K562 (cell line): ENCODE measurements around the gene TEX52. TPM values are rescaled to one million over a fixed set of nuclear protein-coding genes. Genes with fewer than 3 reads are reported as not detected.

Experiments used
- EP400 ChIP-seq: fragments of 450-650 bp; IDR thresholded peaks from 2 replicates; pipeline ENCODE4 v1.6.1; 2017; ENCODE audit warnings: antibody characterized with exemption, mild to moderate bottlenecking, moderate library complexity
- FIP1L1 ChIP-seq: fragments of 200-400 bp; formaldehyde crosslinking; IDR thresholded peaks from 2 replicates; pipeline ENCODE4 v1.6.1; 2018; ENCODE audit warnings: mild to moderate bottlenecking, low read depth, low read length; ENCODE audit not compliant: poor library complexity, severe bottlenecking
- NFRKB ChIP-seq: fragments of 450-650 bp; IDR thresholded peaks from 2 replicates; pipeline ENCODE4 v1.6.1; 2016; ENCODE audit warnings: low read depth
- NR4A1 ChIP-seq, 2 experiments: fragments of 250-450 bp in 1 of 2; fragments of 450-650 bp in 1 of 2; sonication (Bioruptor Pico) in 1 of 2; IDR thresholded peaks; 2 replicates each; pipeline versions ENCODE4 v1.4.0 to v1.6.1; 2016 to 2020; ENCODE audit warnings: mild to moderate bottlenecking in 2 of 2, missing compliant biosample characterization in 1 of 2, missing genetic modification characterization in 1 of 2, moderate library complexity in 1 of 2
- POLR2A ChIP-seq: fragments of 450-650 bp; conservative IDR thresholded peaks from 2 replicates; pipeline ENCODE4 v1.6.1; 2016
- SMAD4 ChIP-seq: fragments of 250-450 bp; sonication (Bioruptor Pico); conservative IDR thresholded peaks from 2 replicates; pipeline ENCODE4 v1.8.0; 2021; ENCODE audit warnings: inconsistent platforms, mild to moderate bottlenecking, moderate library complexity
- TBP ChIP-seq: optimal IDR thresholded peaks from 2 replicates; pipeline ENCODE3; 2011; ENCODE audit warnings: low read depth, low read length, improper control_type of control experiment
- ZFX ChIP-seq: sonication (generic); formaldehyde crosslinking; IDR thresholded peaks from 2 replicates; pipeline ENCODE4 v1.8.0; 2022; ENCODE audit warnings: mild to moderate bottlenecking, missing genetic modification reagents, moderate library complexity
- ZNF589 ChIP-seq: fragments of 200-800 bp; sonication (Bioruptor generic); IDR thresholded peaks from 2 replicates; pipeline ENCODE4 v1.6.1; 2016; ENCODE audit warnings: low read depth, missing genetic modification characterization, missing compliant biosample characterization
- polyA plus RNA-seq, 8 experiments: library from polyadenylated mRNA; depleted of rRNA in 4 of 8; stranded (reverse) in 5 of 8; unstranded in 3 of 8; fragments of >200 nt; fragmentation: Nextera tagmentation in 2 of 8; fragmentation: Illumina TruSeq in 1 of 8; extraction: Ambion mirVana in 2 of 8; extraction: Trizol in 1 of 8; gene quantifications; 2 replicates each; pipeline versions ENCODE4 v1.2.1 to v1.2.3, GENCODE V29; 2011 to 2014; ENCODE audit warnings: inconsistent platforms in 1 of 8, missing spikeins in 1 of 8
- total RNA-seq, 7 experiments: library from RNA; depleted of rRNA in 6 of 7; stranded (reverse); fragments of >200 nt in 6 of 7; fragmentation: Illumina TruSeq in 2 of 7; extraction: Trizol in 2 of 7; gene quantifications; 2 replicates each; pipeline versions ENCODE4 v1.2.1 to v1.2.3, GENCODE V29; 2011 to 2021; ENCODE audit warnings: low replicate concordance in 1 of 7
- TF ChIP-seq, protein P1 (sequence below): fragments of 250-450 bp; sonication (Bioruptor Pico); IDR thresholded peaks from 2 replicates; pipeline ENCODE4 v1.6.1; 2021; ENCODE audit warnings: mild to moderate bottlenecking
- TF ChIP-seq, protein P2 (sequence below): fragments of 250-450 bp; sonication (Bioruptor Pico); IDR thresholded peaks from 2 replicates; pipeline ENCODE4 v1.8.0; 2022; ENCODE audit warnings: inconsistent platforms
- TF ChIP-seq, protein P3 (sequence below): fragments of 450-650 bp; IDR thresholded peaks from 2 replicates; pipeline ENCODE4 v1.6.1; 2016; ENCODE audit warnings: mild to moderate bottlenecking, moderate library complexity

Gene TEX52
- total and polyA plus RNA-seq, 9 of the 15 experiments (the other 6 are each of a cell fraction or from before 2014, with no cell fraction given): not detected

DNA sequence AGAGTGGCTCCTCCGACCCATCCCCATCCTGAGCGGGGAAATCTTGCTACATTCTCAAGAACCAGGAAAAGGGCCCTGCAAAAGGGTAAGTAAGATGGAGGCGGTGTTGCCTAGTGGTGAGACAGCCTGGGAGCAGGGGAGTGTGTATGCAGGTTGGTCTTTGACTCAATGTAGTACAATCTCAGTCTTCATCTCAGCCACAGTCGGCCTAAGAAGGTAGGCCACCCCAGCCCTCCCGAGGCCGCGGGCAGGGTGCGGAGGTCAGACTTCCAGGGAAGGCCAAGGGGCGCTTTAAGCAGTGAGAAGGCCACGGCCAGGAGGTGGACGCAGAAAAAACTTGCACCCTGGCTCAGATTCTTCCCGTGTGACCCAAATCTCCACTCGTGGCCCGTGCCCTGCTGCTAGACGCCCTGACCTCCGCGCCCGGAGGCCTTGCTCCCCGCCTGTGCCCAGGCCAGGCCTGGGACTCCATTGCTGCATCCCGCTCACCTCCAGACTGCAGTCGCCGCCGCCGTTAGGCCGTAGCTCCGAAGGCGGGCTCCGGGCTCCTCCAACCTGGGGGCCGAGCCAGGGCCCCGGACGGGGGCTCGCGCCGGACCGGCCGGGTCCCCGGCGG, 19.7 kb upstream of the TEX52 start (continued):
- TF ChIP-seq NFRKB (peak; percentile 62; the same call in 1 of the 2 replicates), SMAD4 (CRISPR knock-in tag) (peak; percentile 49; the same call in 1 of the 2 replicates), NR4A1 (CRISPR knock-in tag; IDR thresholded peaks at IDR 0.05) (no peak), NR4A1 (tag; IDR thresholded peaks at IDR 0.05) (peak; percentile 81), FIP1L1 (peak; percentile 48), POLR2A (no peak), TBP (peak; percentile 20), ZNF589 (CRISPR knock-in tag) (0 out of 2 replicates have a peak, but pooled peaks have one; percentile 22), EP400 (0 out of 2 replicates have a peak, but pooled peaks have one; percentile 3), ZFX (CRISPR knock-in tag) (peak; percentile 69)
- TF ChIP-seq, protein P1, sequence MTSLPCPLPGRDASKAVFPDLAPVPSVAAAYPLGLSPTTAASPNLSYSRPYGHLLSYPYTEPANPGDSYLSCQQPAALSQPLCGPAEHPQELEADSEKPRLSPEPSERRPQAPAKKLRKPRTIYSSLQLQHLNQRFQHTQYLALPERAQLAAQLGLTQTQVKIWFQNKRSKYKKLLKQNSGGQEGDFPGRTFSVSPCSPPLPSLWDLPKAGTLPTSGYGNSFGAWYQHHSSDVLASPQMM (CRISPR knock-in tag): no peak
- TF ChIP-seq, protein P2, sequence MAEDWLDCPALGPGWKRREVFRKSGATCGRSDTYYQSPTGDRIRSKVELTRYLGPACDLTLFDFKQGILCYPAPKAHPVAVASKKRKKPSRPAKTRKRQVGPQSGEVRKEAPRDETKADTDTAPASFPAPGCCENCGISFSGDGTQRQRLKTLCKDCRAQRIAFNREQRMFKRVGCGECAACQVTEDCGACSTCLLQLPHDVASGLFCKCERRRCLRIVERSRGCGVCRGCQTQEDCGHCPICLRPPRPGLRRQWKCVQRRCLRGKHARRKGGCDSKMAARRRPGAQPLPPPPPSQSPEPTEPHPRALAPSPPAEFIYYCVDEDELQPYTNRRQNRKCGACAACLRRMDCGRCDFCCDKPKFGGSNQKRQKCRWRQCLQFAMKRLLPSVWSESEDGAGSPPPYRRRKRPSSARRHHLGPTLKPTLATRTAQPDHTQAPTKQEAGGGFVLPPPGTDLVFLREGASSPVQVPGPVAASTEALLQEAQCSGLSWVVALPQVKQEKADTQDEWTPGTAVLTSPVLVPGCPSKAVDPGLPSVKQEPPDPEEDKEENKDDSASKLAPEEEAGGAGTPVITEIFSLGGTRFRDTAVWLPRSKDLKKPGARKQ (CRISPR knock-in tag): no peak
- TF ChIP-seq, protein P3, sequence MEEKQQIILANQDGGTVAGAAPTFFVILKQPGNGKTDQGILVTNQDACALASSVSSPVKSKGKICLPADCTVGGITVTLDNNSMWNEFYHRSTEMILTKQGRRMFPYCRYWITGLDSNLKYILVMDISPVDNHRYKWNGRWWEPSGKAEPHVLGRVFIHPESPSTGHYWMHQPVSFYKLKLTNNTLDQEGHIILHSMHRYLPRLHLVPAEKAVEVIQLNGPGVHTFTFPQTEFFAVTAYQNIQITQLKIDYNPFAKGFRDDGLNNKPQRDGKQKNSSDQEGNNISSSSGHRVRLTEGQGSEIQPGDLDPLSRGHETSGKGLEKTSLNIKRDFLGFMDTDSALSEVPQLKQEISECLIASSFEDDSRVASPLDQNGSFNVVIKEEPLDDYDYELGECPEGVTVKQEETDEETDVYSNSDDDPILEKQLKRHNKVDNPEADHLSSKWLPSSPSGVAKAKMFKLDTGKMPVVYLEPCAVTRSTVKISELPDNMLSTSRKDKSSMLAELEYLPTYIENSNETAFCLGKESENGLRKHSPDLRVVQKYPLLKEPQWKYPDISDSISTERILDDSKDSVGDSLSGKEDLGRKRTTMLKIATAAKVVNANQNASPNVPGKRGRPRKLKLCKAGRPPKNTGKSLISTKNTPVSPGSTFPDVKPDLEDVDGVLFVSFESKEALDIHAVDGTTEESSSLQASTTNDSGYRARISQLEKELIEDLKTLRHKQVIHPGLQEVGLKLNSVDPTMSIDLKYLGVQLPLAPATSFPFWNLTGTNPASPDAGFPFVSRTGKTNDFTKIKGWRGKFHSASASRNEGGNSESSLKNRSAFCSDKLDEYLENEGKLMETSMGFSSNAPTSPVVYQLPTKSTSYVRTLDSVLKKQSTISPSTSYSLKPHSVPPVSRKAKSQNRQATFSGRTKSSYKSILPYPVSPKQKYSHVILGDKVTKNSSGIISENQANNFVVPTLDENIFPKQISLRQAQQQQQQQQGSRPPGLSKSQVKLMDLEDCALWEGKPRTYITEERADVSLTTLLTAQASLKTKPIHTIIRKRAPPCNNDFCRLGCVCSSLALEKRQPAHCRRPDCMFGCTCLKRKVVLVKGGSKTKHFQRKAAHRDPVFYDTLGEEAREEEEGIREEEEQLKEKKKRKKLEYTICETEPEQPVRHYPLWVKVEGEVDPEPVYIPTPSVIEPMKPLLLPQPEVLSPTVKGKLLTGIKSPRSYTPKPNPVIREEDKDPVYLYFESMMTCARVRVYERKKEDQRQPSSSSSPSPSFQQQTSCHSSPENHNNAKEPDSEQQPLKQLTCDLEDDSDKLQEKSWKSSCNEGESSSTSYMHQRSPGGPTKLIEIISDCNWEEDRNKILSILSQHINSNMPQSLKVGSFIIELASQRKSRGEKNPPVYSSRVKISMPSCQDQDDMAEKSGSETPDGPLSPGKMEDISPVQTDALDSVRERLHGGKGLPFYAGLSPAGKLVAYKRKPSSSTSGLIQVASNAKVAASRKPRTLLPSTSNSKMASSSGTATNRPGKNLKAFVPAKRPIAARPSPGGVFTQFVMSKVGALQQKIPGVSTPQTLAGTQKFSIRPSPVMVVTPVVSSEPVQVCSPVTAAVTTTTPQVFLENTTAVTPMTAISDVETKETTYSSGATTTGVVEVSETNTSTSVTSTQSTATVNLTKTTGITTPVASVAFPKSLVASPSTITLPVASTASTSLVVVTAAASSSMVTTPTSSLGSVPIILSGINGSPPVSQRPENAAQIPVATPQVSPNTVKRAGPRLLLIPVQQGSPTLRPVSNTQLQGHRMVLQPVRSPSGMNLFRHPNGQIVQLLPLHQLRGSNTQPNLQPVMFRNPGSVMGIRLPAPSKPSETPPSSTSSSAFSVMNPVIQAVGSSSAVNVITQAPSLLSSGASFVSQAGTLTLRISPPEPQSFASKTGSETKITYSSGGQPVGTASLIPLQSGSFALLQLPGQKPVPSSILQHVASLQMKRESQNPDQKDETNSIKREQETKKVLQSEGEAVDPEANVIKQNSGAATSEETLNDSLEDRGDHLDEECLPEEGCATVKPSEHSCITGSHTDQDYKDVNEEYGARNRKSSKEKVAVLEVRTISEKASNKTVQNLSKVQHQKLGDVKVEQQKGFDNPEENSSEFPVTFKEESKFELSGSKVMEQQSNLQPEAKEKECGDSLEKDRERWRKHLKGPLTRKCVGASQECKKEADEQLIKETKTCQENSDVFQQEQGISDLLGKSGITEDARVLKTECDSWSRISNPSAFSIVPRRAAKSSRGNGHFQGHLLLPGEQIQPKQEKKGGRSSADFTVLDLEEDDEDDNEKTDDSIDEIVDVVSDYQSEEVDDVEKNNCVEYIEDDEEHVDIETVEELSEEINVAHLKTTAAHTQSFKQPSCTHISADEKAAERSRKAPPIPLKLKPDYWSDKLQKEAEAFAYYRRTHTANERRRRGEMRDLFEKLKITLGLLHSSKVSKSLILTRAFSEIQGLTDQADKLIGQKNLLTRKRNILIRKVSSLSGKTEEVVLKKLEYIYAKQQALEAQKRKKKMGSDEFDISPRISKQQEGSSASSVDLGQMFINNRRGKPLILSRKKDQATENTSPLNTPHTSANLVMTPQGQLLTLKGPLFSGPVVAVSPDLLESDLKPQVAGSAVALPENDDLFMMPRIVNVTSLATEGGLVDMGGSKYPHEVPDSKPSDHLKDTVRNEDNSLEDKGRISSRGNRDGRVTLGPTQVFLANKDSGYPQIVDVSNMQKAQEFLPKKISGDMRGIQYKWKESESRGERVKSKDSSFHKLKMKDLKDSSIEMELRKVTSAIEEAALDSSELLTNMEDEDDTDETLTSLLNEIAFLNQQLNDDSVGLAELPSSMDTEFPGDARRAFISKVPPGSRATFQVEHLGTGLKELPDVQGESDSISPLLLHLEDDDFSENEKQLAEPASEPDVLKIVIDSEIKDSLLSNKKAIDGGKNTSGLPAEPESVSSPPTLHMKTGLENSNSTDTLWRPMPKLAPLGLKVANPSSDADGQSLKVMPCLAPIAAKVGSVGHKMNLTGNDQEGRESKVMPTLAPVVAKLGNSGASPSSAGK: no peak
